GM19025 (cell line): Measurements from ENCODE around the gene PDE4C.
"Not testable (repeated sequence)": the region's sequence is repeated elsewhere in the genome, so short reads cannot be mapped to it uniquely, and the experiment has no call there.

Source experiments
- ATAC-seq: cut with Tn5 transposase; IDR thresholded peaks from one replicate; pipeline ENCODE4 v1.9.1; 2021; ENCODE audit warnings: mild to moderate bottlenecking, low read depth, moderate library complexity; ENCODE audit not compliant: unreplicated experiment

Gene PDE4C

DNA sequence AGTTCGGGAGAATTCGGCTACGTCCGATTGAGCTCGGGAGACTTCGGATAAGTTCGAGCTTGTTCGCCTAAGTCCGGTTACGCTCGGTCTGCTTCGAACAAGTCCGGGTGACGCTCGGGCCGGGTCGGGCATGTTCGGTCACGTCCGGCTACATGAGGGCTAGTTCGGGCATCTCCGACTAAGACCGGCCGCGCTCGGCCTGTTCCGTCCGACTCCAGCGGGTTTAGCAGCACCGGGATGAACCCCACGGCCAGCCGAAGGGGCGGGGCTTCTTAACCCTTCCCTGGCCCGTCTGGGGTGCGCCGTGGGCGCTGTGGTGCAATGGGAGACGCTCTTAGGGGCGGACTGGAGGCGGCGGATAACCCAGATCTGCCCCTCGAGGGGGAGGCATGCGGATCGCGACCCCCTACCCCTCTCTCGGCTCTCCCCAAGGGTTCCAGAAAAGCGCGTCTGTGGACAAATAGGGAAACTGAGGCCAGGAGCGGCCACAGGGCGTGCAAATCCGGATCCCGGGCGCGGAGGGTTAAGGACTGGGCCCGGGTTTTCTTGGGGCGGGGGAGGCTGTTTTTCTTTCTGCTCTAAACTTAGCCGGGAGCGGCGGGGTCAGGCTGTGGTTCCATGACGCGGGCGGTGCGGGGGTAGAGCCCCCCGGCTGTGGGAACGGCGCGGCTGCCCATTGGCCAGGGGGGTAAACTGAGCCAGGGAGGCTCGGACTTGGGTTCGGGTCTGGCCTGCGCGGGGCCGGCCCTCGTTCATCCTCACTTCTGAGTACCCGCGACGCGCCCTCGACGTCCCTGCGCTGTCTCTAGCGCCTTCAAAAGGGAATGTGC is 1.5 kb downstream of the PDE4C start:
- ATAC-seq, result peak; percentile 94

DNA sequence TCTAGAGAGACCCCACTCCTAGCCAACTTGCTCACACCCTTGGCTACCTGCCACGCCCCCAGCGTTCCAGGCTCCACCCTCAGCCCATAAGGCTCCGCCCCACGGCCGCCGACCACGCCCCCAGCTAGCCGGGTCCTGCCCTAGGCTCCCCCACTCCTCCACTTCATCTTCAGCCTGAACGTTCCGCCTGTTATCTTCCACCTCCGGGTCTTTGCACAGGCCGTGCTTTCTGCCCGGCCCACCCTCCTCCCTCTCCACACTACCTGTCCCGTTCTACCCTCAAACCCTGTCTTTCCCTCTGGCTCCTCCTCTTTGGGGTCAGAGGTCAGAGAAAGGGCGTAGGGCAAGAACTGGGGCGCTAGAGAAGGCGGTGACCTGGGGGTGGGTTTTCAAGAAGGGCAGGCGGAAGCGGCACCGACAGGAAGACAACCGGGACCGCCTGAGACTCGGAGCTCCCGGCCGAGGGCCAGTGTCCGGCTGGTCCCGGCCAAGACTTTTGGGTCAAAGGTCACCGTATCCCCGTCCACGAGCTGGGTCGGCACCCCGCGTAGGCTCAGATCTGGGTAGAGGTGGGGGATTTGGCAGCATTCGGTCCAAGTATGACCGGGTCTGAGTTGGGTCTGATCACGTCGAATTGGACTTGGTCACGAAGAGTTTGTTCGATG is 2.2 kb downstream of the PDE4C start:
- ATAC-seq, result no peak

DNA sequence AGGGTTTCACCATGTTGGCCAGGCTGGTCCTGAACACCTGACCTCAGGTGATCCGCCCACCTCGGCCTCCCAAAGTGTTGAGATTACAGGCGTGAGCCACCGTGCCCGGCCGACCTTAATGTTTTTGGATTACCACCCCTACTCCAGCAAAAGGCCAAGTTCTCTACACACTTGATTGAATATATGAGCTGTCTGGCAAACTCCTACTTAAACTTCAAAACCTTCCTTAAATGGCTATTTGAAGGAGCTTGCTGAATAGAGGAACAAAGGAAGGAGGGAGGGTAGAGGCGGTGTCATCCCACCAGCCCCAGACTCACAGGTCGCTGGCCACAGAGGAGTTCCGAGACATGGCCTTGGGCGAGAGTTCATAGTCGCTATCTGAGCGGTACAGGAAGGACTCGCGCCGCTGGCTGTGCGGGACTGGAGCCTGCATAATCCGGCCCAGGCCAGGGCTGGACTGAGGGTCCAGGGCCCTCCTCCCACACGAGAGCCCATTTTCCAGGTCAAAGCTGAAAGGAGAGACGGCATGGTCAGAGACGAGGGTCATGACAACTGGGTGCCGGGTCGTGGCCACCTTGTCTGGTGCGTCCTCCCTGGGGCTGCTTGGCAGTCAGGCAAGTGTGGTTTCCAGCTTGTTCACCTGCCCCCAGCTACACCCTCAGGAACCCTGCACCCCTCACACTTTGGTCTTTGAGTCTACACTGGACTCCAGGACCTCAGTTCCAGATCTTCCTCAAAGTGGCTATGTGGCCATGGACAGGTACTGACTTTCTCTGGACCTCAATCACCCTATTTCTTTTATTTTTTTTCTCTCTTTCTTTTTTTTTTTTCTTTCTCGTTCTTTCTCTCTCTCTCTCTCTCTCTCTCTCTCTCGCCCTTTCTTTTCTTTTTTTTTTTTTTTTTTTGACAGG is 4.2 kb downstream of the PDE4C start:
- ATAC-seq, result no peak

DNA sequence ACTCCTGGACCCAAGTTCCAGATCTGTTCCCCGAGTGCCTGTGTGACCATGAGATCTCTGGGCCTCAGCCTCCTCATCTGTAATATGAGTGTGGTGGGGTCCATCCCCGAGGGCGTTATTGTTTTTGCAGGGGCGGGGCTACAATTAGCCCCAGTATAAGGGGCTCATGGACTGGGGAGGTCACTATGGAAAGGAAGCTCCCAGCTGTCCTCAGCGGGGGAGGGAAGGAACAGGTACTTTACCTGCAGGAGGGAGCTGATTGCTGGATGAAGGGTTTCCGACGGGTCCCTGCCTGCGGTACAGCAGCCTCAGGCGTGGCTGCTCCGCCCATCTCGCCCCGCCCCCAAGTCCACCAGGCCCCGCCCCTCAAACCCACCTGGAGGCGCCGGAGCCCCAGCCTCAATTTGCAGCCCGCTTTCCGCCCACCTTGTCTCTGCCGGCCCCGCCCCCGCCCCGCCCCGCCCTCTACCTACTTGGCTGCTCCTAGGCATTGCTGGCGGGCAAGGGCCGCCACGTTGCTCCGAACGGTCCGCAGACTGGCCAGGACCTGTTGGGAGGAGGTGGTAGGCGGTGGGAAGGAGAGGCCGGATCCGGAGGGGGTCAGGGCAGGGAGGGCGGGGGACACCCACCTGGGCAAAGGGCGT is 5.5 kb downstream of the PDE4C start:
- ATAC-seq, result no peak

DNA sequence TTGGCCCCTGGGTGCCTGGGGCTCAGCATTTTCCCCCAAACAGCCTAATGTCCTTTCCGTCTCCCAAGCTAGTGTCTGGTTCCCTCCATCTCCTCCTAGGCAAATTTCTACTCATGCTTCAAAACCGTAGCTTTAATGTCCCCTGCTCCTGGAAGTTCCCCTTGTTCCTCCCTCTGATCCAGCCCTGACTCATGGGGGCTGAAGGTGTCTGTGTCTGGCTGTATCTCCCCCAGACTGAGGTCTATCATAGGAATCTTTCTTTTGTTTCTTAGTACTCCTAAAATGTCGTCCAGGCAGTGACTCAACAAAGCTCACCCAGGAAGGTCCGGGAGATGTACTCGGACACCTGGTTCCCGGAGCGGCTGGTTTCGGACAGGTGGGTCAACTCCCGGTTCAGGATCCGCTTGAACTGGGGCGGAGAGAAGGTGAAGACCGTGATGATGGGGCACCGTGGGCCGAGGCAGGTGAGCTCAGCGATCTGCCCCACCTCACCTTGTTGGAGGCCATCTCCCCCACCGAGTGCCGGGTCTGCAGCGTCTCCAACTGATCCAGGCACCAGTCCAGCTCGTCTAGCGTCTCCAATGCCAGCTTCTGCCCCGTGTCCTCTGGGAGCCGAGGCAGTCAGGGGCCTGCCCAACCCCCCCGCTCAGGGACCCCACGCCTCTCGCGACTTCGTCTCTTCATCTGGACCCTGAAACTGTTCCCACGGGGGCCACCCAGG is 6.2 kb downstream of the PDE4C start:
- no peak for ATAC-seq

DNA sequence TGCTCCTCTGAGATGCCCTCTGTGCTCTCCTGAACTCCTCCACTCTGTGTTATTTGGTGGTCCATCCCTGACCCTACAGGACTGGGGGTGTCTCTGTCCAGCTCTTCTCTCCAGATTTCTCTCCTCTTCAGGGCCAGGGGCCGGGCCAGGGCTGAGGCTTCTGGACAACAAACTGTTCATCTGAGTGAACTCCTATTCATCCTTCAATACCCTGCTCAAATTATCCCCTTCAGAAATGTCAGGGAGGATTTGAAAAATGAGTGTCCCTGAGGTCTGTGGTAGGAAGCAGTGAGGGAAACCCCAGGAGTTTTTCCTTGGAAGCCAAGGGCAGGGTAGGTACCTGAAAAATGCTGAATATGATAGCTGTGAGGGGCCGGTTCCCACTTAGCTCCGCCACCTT is 7.6 kb downstream of the PDE4C start:
- no peak for ATAC-seq

DNA sequence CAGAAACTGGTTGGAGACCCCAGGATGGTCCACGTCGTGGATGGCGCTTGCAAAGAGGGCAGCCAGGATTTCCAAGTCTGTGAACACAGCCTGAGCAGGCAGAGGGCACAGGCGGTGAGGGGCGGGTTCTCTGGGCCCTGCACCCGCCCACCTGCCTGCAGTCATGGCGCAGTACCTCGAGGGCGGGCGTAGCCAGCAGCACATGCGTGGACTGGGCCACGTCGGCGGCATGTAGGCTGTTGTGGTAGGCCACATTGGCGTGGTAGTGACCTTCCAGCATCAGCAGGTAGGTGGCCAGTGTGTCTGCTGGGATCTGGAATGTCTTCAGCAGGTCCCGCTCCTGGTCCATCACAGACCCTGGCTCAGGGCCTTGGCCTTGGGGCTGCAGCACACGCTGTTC is 8.1 kb downstream of the PDE4C start:
- no peak for ATAC-seq

DNA sequence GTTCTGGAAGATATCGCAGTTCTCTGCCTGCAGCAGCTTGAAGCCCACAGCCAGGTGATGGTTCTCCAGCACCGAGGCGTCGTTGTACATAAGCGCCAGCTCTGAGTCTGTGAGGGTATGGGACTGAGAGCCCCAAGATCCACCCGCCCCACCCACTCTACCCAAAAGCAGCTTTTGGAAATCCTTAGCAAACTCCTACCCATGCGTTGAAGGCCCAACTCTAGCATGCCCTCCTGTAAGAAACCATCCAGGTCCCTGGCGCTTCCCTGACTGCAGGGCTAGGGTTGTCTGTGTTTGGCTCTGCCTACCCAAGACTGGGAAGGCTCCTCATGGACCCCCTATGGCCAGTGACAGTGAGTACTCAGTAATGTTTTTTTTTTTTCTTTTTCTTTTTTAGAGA is 9.4 kb downstream of the PDE4C start:
- ATAC-seq, result no peak

DNA sequence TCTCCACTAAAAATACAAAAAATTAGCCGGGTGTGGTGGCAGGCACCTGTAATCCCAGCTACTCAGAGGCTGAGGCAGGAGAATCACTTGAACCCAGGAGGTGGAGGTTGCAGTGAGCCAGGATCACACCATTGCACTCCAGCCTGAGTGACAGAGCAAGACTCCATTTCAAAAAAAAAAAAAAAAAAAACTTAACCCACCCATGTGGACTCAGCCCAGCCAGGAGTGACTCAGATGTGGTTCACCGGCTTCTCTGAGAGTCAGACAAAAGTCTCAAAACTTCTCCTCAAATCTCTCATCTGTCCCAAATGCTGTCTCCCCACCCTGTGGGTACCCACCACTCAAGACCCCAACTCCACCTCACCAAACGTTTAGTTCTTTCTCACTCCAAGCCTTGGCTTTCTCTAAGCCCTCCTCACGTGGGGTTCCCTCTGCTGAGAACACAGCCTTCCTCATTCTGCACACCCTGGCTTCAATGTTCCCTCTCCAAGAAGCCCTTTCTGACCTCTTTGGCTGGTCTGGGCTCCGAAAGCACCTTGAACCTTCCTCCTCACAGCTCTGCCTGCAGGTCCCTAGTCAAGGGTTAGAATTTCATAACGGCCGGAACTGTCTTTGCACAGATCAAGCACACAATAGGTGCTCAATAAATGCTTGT is 11.3 kb downstream of the PDE4C start:
- ATAC-seq, result no peak

DNA sequence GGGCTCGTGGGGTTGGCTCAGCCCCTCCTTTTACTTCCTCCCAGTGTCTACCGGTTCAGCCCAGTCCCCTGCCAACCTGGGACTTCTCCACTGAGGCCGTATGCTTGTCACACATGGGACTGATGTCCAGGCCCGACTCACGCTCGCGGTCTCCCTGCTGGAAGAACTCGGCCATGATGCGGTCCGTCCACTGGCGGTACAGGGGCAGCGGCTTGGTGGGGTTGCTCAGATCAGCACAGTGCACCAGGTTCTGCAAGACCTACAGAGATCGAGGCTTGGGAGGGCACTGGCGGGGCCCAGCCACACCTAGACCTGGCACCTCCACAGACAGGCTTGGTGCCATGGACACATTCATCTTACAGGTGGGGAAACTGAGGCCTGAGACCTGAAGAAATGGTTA is 14.6 kb downstream of the PDE4C start:
- ATAC-seq, result no peak

DNA sequence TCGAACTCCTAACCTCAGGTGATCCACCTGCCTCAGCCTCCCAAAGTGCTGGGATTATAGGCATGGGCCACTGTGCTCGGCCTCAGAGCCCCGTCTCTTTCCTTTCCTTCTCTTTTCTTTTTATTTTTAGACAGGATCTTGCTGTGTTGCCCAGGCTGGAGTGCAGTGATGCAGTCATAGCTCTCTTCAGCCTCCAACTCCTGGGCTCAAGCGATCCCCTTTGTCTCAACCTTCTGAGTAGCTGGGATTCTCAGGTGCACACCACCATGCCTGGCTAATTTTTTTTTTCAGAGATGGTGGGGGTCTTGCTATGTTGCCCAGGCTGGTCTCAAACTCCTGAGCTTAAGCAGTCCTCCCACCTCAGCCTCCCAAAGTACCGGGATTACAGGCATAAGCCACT is 16.3 kb downstream of the PDE4C start:
- not testable (repeated sequence) for ATAC-seq

DNA sequence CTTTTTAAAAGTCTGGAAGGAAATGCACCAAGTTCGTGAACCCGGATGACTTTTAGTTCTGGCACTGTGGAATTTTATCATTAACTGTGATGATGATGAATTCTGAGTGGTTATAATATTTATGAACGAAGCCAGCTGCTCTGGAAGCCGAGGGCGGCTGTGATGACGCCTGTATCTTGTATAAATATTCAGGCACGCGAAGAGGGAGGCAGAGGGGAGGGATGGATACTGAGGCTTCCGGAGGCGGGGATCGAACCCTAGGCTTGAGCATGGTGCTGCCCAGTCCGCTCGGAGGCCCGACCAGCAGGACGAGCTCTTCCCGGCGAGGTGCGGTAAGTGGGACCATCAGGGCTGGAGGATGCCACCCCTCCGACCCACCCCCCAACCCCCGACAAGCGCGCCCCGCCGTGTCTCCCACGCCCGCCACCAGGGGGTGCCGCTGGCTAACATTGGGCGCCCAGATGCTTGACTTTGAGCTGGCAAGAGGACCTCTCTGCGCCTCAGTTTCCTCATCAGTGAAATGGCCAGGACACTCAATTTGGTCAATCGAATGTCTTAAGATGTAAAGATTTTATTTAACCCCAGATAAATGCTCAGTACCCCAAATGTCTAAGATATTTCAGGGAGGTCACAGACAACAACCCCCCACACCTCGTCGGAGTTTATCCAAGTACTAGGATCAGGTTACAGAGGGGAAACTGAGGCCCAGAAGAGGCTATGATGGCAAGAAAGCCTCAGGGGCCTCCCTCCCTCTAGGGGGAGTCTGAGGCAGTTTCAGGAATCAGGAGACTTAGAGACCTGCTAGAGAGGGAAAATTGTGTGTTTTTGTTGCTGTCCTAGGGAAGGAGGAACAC is 17.9 kb downstream of the PDE4C start:
- ATAC-seq, result no peak

DNA sequence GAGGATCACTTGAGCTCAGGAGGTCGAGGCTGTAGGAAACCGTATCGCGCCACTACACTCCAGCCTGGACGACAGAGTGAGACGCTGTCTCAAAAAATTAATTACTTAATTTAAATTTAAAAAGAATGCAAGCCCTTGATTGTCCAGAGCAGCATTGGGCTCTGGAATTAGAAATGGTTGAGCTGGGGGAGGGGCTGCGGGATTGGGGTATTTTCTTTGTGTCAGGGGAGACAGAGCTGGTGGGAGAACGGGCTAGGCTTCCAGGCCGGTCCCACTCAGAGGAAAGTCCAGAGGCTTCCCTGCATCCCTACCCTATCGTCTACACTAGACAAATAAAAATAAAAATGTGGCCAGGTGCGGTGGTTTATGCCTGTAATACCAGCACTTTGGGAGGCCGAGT is 20.2 kb downstream of the PDE4C start:
- no peak for ATAC-seq

DNA sequence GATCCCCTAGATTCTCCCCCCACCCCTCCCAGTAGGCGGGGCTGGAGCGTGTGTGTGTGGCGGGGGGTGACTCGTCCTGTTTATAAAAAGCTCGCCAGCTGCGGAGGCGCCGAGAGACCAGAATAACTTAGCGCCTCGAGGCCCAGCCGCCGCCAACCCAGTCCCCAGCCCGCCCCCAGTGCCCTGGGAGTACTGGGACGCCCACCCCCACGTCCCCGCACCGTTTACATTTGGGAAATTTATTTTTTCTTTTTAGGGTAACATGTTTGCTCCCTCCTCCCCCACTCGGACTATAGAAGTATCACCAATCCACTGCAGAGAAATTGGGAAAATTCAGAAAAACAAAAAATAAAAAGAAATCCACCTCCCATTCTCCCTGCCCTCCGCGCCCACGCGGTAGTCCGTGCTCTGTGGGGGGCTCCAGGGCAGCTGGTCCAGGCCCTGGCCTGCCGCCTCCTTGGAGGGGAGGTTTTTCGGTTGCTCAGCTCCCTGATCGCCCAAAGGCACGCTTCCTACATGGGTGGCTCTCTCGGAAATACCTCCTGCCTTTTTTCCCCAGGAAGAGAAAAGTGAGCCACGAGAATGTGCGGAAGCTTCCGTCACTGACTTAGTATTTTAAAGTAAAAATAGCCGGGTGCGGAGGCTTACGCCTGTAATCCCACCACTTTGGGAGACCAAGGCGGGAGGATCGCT is 20.9 kb downstream of the PDE4C start:
- ATAC-seq, result no peak

DNA sequence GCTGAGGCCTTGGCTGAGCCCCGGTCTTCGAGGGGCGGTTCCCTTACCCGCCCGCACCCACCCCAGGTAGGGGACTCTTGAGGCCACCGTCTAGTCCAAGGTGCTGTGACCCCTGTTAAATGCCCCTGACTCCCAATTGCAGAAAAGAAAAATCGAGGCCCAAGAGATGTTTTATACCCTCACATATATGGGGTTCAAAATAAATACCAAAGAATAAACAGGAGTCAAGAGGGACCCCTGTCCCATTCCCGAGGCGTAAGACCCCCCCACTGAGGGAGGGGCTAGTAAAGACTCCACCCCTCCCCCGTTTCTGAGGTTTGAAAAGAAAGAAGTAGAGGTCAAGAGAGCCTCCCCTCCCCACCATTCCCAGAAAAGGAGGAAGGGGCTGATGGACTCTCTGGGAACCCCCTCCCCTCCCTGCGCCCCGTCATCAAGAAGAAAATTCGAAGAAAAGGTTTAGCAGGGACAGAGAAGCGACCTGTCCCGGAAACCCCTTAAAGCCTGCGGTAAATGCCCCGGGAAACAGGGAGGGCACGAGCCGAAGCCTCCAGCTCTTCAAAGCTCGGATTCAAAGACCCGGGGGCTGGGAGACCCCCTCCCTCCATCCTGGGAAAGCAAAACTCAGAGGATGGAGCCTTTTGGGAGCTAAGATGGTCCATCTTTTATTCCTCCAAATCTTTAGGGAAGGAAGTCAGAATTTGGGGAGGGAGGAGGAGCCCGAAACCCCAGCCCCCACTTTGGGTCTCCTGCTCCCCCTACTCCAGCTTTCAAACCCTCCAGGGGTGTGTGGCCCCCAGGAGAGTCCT is 21.6 kb downstream of the PDE4C start:
- ATAC-seq, result peak; percentile 0

DNA sequence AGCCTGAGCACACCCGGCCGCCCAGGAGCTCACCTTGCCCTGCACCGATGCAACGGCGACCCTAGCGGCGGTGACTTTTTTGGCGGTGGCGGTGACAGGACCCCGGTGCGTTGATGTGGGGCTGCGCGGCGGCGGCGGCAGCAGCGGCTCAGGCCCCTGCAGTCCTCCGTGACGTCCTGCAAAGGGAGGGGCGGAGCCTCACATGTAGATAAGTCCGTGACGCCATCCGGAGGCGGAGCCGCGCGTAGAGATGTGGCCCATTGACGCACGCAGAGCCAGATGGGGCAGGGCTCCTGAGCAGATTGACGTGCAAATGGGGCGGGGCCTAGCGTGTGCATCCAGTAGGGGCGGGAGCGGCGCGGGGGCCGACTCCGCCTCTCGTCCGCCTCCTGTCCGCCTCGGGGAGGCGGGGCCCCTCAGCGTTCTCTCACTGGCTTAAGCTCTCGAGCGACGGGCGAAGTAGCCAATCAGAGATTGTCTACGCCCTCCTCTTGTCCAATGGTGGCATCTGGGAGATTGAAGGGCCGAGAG is 22.3 kb downstream of the PDE4C start, which contains the start of gene RAB3A:
TSS of gene RAB3A (minus strand) at position 180 of the 531 bp plus-strand sequence. CDS start 1,302 bp downstream, outside the sequence.
- peak; percentile 92 for ATAC-seq

DNA sequence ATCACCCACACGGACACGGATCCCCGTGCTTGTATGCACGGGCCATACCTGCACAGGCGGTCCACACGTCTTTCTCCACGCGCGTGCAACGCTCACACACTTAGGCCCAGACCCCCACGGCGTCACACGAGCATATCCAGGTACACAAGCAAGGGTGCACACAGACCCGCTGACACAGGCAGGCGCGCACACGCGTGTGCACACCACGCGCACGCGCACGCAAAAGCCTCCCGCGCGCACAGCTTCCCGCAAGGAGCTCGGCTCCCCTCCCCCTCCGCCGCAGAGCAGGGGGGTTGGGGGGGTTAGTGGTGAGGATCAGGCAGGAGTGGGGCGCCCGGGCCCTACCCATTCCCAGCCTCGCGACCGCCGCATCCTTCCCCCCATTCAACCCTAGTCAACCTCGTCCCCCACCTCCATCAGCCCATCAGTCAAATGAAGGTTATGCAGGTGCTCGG is 22.8 kb downstream of the PDE4C start:
- ATAC-seq, result no peak
